Heart right ventricle (tissue), 16 donors: Measurements from ENCODE around the gene DUSP7. TPM values are rescaled to one million over a fixed set of nuclear protein-coding genes. Genes with fewer than 3 reads are reported as not detected.

ENCODE experiments used
- ATAC-seq, 8 donors: fragments of 200-7000 bp; cut with Tn5 transposase; one replicate each; pipeline ENCODE4 v1.9.1; 2020; ENCODE audit warnings: mild to moderate bottlenecking in 8 of 8, moderate library complexity in 8 of 8, moderate number of reproducible peaks in 1 of 8
- DNase-seq, 2 donors: peaks; one replicate each; pipeline ENCODE4 v3.0.0-alpha.2; 2020
- H3K27ac ChIP-seq, 10 donors: fragments of 200-600 bp; sonication (generic) in 2 of 10; one replicate each; pipeline versions ENCODE4 v1.5.0 to v1.8.0; 2020 to 2022; ENCODE audit warnings: mild to moderate bottlenecking in 3 of 10
- H3K27me3 ChIP-seq, 7 donors: fragments of 200-600 bp; one replicate each; pipeline ENCODE4 v1.8.0; 2021 to 2022; ENCODE audit warnings: mild to moderate bottlenecking in 2 of 7
- H3K36me3 ChIP-seq, 9 donors: fragments of 200-600 bp; sonication (generic) in 1 of 9; one replicate each; pipeline versions ENCODE4 v1.5.0 to v1.8.0; 2020 to 2022; ENCODE audit warnings: mild to moderate bottlenecking in 2 of 9
- H3K4me1 ChIP-seq, 9 donors: fragments of 200-600 bp; sonication (generic) in 1 of 9; one replicate each; pipeline versions ENCODE4 v1.5.0 to v1.8.0; 2020 to 2022; ENCODE audit warnings: mild to moderate bottlenecking in 4 of 9
- H3K4me3 ChIP-seq, 10 donors: fragments of 200-600 bp; sonication (generic) in 2 of 10; one replicate each; pipeline versions ENCODE4 v1.5.0 to v1.8.0; 2020 to 2022; ENCODE audit warnings: mild to moderate bottlenecking in 7 of 10, moderate library complexity in 2 of 10
- H3K9me3 ChIP-seq, 11 donors: fragments of 200-600 bp in 10 of 11; sonication (generic) in 2 of 11; one replicate each; pipeline versions ENCODE4 v1.5.0 to v1.8.0; 2013 to 2022; ENCODE audit warnings: mild to moderate bottlenecking in 2 of 11, control low read depth in 1 of 11, moderate library complexity in 1 of 11
- CTCF ChIP-seq, 9 donors: fragments of 200-600 bp; sonication (generic) in 2 of 9; IDR thresholded peaks; one replicate each; pipeline versions ENCODE4 v1.5.0 to v1.8.0; 2021 to 2022; ENCODE audit warnings: antibody characterized with exemption in 9 of 9, mild to moderate bottlenecking in 5 of 9, moderate library complexity in 1 of 9
- WGBS, 2 donors: extraction: QIAGEN DNeasy Blood & Tissue Kit; methylation state at CpG; one replicate each; pipeline ENCODE4 v1.1.7; 2013; ENCODE audit warnings: inconsistent platforms in 1 of 2; 5-methylcytosine and 5-hydroxymethylcytosine counted together
- intact Hi-C, 10 donors: fragments of 100-400 bp; cut with DNase I; formaldehyde crosslinking; loops; one replicate each; pipeline versions ENCODE4 v1.11.1 to v1.14.2; 2022
- polyA plus RNA-seq, 2 donors: library from polyadenylated mRNA; stranded (reverse); fragments of 200-250 nt; gene quantifications; one replicate each; pipeline ENCODE4 v1.2.3, GENCODE V29; 2013
- total RNA-seq, 10 donors: library from RNA; stranded (reverse); fragmentation: NEBNext Ultra II Directional in 3 of 10; extraction: Animal tissue kit (Norgen Biotek cat#: 25700) in 3 of 10; gene quantifications; one replicate each; pipeline versions ENCODE4 v1.2.1 to v1.2.4, GENCODE V29; 2021 to 2023
- donor health status: Arrhythmogenic right ventricular cardiomyopathy.
- donor health status: ischemic (EF 13 %, LVEDD 7.1; RV severe dilation, severe dysfunction).
- donor health status: healthy with polysubstance abuse.
- donor health status: DM: no; HTN: yes; CAD: no.
- donor health status: DM: no; HTN: no; CAD: no.
- donor health status: ischemic (EF 25% LVEDD 6.9; RV normal size, moderate dysfunction).
- donor health status: ischemic (EF 25% LVEDD 5.7; RV mildly dilated, moderate dysfunction).
- donor health status: healthy.
- donor health status: DM: yes; HTN: yes; CAD: no.
- donor health status: Ischemic cardiomyopathy.
- donor health status: ischemic (EF 35%, LVEDD 5.7; RV mildly dilated, moderate dysfunction).
- donor health status: nonischemic (EF 11% LVEDD 7.7; RV severe dilation, severe dysfunction).
- donor health status: DM: yes; HTN: yes; CAD: no.
- donor health status: PGD.
- donor health status: ischemic (EF 29% LVEDD 5.4; RV normal size, mild dysfunction).
- donor health status: nonischemic (EF 23%, LVEDD 6.1; RV moderate dilation, normal function).

Gene DUSP7
- total and polyA plus RNA-seq, 12 donors: 10.4 to 29.7 (median 15.8) TPM

DNA sequence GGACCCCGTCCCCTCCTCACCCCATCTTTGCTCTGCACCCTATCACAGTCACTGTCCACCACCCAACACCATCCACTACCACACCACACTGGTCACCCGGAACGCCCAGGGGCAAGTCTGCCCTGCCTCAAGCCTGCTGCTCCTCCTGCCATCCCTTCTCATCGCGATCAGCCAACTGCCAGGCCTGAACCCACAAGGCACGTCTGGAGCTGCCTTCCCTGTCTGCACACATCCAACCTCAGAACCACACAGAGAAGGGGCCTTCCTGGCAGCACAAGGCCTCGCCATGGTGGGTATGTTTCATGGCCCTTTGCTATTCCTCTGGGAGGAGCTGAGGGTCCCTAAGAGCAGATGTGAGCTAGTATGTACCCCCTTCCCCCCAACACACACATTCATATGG is 3.4 kb upstream of the DUSP7 start:
- no peak for DNase-seq
- ATAC-seq: no peak
- no peaks in the 10 kb centered on the region for H3K36me3 ChIP-seq
- H3K4me3 ChIP-seq: no peak overlapping the region
- H3K27ac ChIP-seq: no peak overlapping the region
- H3K4me1 ChIP-seq: peaks cover 0 to 41% (median 16%) of the 10 kb centered on the region in 9 donors
- intact Hi-C loops: loop anchor here in 5 of 10 donors (5.0 kb wide), 5 partner anchors 48 to 117 kb away; partner anchors contain the start of genes PARP3 (in 1 of the 5) and RRP9 (in 1 of the 5)
- no peak for TF ChIP-seq CTCF (IDR thresholded peaks at IDR 0.05)
- H3K27me3 ChIP-seq: no peaks in the 10 kb centered on the region
- 95 to 96% methylated on average over 7 of the region's 7 CpGs for WGBS, 2 donors
- no peaks in the 10 kb centered on the region for H3K9me3 ChIP-seq

DNA sequence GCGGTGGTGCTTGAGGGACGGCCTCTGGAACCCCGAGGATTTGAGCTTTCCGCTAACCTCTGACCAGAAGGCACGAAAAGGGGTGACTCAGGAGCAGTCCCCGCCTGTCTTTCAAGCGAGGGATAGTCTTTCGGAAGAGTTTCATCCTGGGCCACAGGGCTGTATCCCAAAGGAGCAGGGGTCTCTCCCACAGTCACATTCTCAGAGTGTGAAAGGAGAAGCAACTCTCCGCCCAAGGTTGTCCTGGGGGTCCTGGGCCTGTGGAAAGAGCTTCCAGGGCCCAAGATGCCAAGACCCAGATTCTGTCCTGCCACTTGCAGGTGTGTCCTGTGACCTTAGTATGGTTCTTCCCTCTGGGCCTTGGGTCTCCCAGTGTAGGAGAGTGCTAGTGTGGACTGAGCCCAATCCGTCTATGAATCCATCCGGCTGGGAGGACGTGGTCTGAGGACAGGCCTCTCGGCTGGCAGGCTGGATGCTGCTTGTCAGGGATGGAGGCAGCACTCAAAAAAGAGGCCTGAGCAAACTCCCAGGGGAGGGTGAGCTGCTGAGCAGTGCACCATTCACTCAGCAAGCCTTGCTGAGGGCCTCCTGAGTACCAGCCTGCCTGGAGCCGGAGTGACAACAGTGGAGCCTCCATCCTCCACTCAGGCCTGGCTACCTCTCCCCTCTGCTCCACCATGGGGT is 1.6 kb upstream of the DUSP7 start:
- intact Hi-C loops: loop anchor here in 7 of 10 donors (1.0 to 5.0 kb wide), 7 partner anchors 49 to 116 kb away; partner anchors contain the start of genes PARP3 (in 1 of the 7) and RRP9 (in 1 of the 7)
- peaks cover 7 to 58% (median 32%) of the 10 kb centered on the region in 9 donors for H3K4me1 ChIP-seq
- no peak for ATAC-seq
- H3K36me3 ChIP-seq: peaks cover 0 to 14% (median 0%) of the 10 kb centered on the region in 9 donors
- no peaks in the 10 kb centered on the region for H3K27me3 ChIP-seq
- DNase-seq: no peak
- H3K27ac ChIP-seq: peak overlapping the region in 7 of 10 donors; percentile 64 to 95 (median 89)
- H3K4me3 ChIP-seq: peak overlapping the region in 9 of 10 donors; percentile 34 to 93 (median 68)
- 71 to 72% methylated on average over 14 of the region's 14 CpGs for WGBS, 2 donors
- H3K9me3 ChIP-seq: no peaks in the 10 kb centered on the region
- TF ChIP-seq CTCF (IDR thresholded peaks at IDR 0.05): no peak

DNA sequence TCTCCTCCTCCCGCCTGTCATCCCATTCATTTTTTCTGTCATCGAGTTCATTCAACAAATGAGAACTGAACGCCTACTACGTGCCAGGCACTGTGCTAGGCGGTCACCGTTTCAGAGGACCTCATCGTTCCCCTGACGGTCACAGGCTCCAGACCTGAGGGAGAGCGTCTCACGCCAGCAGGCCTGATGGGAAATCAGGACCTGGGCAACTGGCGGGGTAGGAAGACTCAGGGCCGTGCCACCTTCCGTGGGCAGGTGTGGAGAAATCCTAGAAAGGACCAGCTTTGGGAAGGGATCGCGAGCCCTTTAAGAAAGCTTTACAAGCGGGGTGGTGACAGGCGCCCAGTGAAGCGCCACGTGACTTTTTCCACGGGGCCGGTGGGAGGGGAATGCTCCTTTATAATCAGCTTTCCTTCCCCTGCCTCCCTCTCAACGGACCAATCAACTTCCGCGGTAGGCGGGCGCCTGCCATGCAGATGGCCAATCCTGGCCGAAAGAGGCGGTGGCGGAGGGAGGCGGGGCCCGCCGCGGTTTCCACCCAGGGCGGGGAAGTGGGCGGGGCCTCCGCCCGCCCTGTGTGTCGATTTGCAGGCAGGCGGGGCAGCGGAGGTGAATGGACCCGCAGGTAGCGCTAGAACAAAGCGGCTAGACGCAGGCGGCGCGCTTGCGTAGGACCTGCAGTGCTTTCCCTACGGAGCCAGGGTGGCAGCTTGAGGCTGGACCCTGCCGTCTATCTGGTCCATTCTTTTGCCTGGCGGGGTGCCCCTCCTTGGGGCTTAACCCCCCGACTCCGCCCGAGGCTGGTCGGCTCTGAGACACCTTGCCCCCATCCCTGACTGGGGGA is 819 bp upstream of the DUSP7 start:
- WGBS, 2 donors: 1% methylated on average over 55 of the region's 55 CpGs
- Histone ChIP-seq H3K9me3 (no peaks in the 10 kb centered on the region), H3K36me3 (peaks cover 0 to 18% (median under 1%) of the 10 kb centered on the region in 9 donors), H3K27ac (peak overlapping the region; percentile 4 to 97 (median 90)), H3K4me1 (peaks cover 7 to 58% (median 40%) of the 10 kb centered on the region in 9 donors), H3K27me3 (no peaks in the 10 kb centered on the region), H3K4me3 (peak overlapping the region; percentile 61 to 93 (median 70))
- ATAC-seq: peak; percentile 88 to 93 (median 90)
- intact Hi-C loops: loop anchor here in 7 of 10 donors (1.0 to 5.0 kb wide), 7 partner anchors 50 to 115 kb away; partner anchors contain the start of genes PARP3 (in 1 of the 7) and RRP9 (in 1 of the 7)
- TF ChIP-seq CTCF (IDR thresholded peaks at IDR 0.05): peak in 3 of 9 donors; percentile 23 to 40 (median 33)
- DNase-seq: peak; percentile 99 to 100
